ENCODE data around the gene FOXE1. TPM values are rescaled to one million over a fixed set of nuclear protein-coding genes. Genes with fewer than 3 reads are reported as not detected.

Gene FOXE1
- polyA plus RNA-seq, 1 experiment = 5.3 TPM

DNA sequence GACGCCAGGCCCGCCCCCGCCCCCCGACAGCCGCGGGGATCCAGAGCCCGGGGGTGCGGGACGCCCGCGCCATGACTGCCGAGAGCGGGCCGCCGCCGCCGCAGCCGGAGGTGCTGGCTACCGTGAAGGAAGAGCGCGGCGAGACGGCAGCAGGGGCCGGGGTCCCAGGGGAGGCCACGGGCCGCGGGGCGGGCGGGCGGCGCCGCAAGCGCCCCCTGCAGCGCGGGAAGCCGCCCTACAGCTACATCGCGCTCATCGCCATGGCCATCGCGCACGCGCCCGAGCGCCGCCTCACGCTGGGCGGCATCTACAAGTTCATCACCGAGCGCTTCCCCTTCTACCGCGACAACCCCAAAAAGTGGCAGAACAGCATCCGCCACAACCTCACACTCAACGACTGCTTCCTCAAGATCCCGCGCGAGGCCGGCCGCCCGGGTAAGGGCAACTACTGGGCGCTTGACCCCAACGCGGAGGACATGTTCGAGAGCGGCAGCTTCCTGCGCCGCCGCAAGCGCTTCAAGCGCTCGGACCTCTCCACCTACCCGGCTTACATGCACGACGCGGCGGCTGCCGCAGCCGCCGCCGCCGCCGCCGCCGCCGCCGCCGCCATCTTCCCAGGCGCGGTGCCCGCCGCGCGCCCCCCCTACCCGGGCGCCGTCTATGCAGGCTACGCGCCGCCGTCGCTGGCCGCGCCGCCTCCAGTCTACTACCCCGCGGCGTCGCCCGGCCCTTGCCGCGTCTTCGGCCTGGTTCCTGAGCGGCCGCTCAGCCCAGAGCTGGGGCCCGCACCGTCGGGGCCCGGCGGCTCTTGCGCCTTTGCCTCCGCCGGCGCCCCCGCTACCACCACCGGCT is 1.0 kb downstream of the FOXE1 start:
- POLR2A ChIA-PET = interaction anchor here (0.6 kb wide), 1 partner anchor 140 kb away, joined by 6 read pairs; no protein-coding TSS in a partner anchor
- Histone ChIP-seq H3K27me3 (ENCODE audit: control insufficient read depth, insufficient read depth, low read length) (peaks cover 74% of the 10 kb centered on the region), H3K36me3 (ENCODE audit: control insufficient read depth, insufficient read depth, low read length) (no peaks in the 10 kb centered on the region), H3K4me3 (ENCODE audit: low read depth, low read length) (peak overlapping the region; percentile 29)
- CTCF ChIA-PET = interaction anchor here (0.9 to 1.4 kb wide), 4 partner anchors 11 to 146 kb away, joined by 3 to 7 read pairs (median 3); no protein-coding TSS in a partner anchor
- TF ChIP-seq, protein P1, sequence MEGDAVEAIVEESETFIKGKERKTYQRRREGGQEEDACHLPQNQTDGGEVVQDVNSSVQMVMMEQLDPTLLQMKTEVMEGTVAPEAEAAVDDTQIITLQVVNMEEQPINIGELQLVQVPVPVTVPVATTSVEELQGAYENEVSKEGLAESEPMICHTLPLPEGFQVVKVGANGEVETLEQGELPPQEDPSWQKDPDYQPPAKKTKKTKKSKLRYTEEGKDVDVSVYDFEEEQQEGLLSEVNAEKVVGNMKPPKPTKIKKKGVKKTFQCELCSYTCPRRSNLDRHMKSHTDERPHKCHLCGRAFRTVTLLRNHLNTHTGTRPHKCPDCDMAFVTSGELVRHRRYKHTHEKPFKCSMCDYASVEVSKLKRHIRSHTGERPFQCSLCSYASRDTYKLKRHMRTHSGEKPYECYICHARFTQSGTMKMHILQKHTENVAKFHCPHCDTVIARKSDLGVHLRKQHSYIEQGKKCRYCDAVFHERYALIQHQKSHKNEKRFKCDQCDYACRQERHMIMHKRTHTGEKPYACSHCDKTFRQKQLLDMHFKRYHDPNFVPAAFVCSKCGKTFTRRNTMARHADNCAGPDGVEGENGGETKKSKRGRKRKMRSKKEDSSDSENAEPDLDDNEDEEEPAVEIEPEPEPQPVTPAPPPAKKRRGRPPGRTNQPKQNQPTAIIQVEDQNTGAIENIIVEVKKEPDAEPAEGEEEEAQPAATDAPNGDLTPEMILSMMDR (IDR thresholded peaks at IDR 0.05; ENCODE audit: insufficient read depth, low read depth, low read length) = no peak
- no peak for DNase-seq (ENCODE audit: low read depth)

DNA sequence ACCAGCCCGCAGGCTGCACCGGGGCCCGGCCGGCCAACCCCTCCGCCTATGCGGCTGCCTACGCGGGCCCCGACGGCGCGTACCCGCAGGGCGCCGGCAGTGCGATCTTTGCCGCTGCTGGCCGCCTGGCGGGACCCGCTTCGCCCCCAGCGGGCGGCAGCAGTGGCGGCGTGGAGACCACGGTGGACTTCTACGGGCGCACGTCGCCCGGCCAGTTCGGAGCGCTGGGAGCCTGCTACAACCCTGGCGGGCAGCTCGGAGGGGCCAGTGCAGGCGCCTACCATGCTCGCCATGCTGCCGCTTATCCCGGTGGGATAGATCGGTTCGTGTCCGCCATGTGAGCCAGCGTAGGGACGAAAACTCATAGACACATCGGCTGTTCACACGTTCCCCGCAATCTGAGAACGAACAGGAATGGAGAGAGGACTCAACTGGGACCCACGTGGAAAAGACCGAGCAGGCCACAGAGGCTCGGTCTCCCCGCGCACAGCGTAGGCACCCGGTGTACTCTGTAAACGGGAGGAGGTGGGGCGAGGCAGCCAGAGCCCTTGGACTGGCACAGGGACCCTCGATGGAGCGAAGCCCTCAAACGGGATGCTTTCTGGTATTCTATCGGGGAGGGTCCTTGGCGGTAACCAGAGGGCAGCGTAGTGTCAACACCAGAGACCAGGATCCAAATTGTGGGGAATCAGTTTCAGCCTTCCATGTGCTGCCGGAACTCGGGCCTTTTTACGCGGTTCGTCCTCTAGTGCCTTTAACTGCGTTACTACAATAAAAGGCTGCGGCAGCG is 1.9 kb downstream of the FOXE1 start:
- ChIA-PET POLR2A (no interaction called here), CTCF (interaction anchor here (1.2 to 1.4 kb wide), 2 partner anchors 12 to 15 kb away, joined by 3 to 7 read pairs; no protein-coding TSS in a partner anchor)
- no peak for DNase-seq (ENCODE audit: low read depth)
- H3K27me3 ChIP-seq (ENCODE audit: control insufficient read depth, insufficient read depth, low read length) = peaks cover 75% of the 10 kb centered on the region
- TF ChIP-seq, protein P1 (IDR thresholded peaks at IDR 0.05; ENCODE audit: insufficient read depth, low read depth, low read length) = no peak
- no peaks in the 10 kb centered on the region for H3K36me3 ChIP-seq (ENCODE audit: control insufficient read depth, insufficient read depth, low read length)
- no peak overlapping the region for H3K4me3 ChIP-seq (ENCODE audit: low read depth, low read length)

DNA sequence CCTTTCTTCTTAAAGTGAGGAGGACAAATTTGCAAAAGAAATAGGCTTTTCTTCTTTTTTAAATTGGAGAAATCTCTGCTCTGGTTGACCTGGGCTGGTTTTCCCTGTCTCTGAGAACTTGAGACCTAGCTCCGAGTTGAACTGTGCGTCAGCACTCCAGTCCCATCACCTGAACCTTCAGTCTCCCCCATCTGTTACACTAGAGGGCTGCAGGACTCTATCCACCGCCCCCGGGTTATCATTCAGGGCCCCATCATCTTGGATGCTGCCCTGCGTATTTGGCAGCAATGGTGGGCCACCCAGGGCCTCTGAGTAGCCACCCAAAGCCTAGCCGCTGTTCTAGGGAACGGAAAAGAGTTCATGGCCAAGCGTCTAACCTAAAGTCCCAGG is 2.5 kb downstream of the FOXE1 start:
- TF ChIP-seq, protein P1 (IDR thresholded peaks at IDR 0.05; ENCODE audit: insufficient read depth, low read depth, low read length) = no peak
- ChIA-PET POLR2A (no interaction called here), CTCF (no interaction called here)
- Histone ChIP-seq H3K27me3 (ENCODE audit: control insufficient read depth, insufficient read depth, low read length) (peaks cover 73% of the 10 kb centered on the region), H3K4me3 (ENCODE audit: low read depth, low read length) (no peak overlapping the region), H3K36me3 (ENCODE audit: control insufficient read depth, insufficient read depth, low read length) (no peaks in the 10 kb centered on the region)
- DNase-seq (ENCODE audit: low read depth) = no peak

DNA sequence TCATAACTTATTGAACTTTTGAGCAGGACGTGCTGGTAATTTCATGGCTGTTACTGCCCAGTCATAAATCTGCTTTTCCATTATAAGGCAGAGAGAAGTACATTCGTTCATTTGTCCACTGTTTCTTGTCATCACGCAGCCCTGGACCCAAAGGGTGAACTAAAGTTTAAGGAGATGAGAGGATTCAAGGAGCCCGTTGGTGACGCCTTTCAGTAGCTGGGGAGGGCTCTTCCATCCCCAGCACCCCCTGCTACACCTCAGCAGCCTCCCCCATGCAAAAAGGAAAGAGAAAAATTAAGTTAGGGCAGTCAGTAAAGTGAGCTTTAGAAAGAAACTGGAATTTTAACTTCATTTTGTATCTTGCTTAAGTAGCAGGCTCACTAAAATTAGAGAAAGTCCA is 2.9 kb downstream of the FOXE1 start:
- no peak for DNase-seq (ENCODE audit: low read depth)
- ChIA-PET CTCF (no interaction called here), POLR2A (no interaction called here)
- no peak overlapping the region for H3K4me3 ChIP-seq (ENCODE audit: low read depth, low read length)
- H3K27me3 ChIP-seq (ENCODE audit: control insufficient read depth, insufficient read depth, low read length) = peaks cover 76% of the 10 kb centered on the region
- no peaks in the 10 kb centered on the region for H3K36me3 ChIP-seq (ENCODE audit: control insufficient read depth, insufficient read depth, low read length)
- TF ChIP-seq, protein P1 (IDR thresholded peaks at IDR 0.05; ENCODE audit: insufficient read depth, low read depth, low read length) = no peak

All from BJ (cell line).